Tibial nerve (tissue), 4 donors: ENCODE measurements around the gene ADGRG1.

Source experiments
- CTCF ChIP-seq, 5 experiments: fragments of 200-600 bp in 3 of 5; fragments of 450-650 bp in 2 of 5; sonication (generic) in 3 of 5; IDR thresholded peaks; one replicate each; pipeline ENCODE4 v1.5.1; 2016 to 2019; ENCODE audit warnings: antibody characterized with exemption in 5 of 5, mild to moderate bottlenecking in 3 of 5, moderate library complexity in 2 of 5
- EP300 ChIP-seq, 2 donors: sonication (generic); formaldehyde crosslinking; IDR thresholded peaks; one replicate each; pipeline ENCODE4 v1.6.1; 2017; ENCODE audit warnings: antibody characterized with exemption in 2 of 2, mild to moderate bottlenecking in 1 of 2

- TF ChIP-seq EP300 (IDR thresholded peaks at IDR 0.05) = no peak
- no peak for TF ChIP-seq CTCF (IDR thresholded peaks at IDR 0.05)
These were observed 9.5 kb downstream of the ADGRG1 start for GRCh38 chr16:57637965-57638364.
